ENCODE data around the gene PCDH9. TPM values are rescaled to one million over a fixed set of nuclear protein-coding genes. Genes with fewer than 3 reads are reported as not detected.
"Not testable (repeated sequence)": the region's sequence is repeated elsewhere in the genome, so short reads cannot be mapped to it uniquely, and the experiment has no call there.

Gene PCDH9
- total and polyA plus RNA-seq, 4 experiments from 2014 or later, result 0.08 to 0.18 (median 0.14) TPM

DNA sequence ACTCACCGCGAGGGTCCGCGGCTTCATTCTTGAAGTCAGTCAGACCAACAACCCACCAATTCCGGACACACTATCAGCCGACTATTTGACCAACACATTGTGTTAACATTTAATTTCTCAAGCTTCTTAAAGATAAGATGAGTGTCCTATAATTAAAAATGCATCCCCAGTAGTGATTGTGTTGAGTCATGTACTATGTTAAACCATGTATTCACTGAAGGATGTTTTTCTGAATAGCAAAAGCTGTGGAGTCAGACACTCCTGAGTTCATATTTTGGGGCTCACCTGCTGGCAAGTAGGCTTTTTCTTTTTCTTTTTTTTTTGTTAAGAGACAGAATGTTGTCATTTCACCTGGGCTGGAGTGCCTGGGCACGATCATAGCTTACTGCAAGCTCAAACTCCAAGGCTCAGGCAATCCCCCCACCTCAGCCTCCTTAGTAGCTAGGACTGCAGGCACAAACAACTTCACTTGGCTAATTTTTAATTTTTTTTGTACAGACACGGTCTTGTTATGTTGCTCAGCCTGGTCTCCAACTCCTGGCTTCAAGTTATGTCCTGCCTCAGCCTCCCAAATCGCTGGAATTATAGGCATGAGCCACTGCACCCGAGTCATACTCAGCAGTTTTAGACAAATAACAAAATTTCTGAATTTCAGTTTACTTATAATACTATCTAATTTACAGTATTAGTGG lies 606.9 kb downstream of the PCDH9 start:
- H3K36me3 Mint-ChIP-seq, result no peaks in the 10 kb centered on the region
- H3K27ac Mint-ChIP-seq, result no peak overlapping the region
- H3K27me3 ChIP-seq (ENCODE audit: insufficient read depth, low read length), result no peaks in the 10 kb centered on the region
- H3K4me1 ChIP-seq (ENCODE audit: insufficient read depth, low read length), result no peaks in the 10 kb centered on the region
- H3K27me3 Mint-ChIP-seq, result no peaks in the 10 kb centered on the region
- H3K9me3 ChIP-seq (ENCODE audit: control insufficient read depth in 1 of 2, low read length in 2 of 2), result no peaks in the 10 kb centered on the region
- no peak overlapping the region for H3K4me3 Mint-ChIP-seq
- H3K4me1 Mint-ChIP-seq, result no peaks in the 10 kb centered on the region
- intact Hi-C loops (cut with micrococcal nuclease), result no loop called here
- H3K36me3 ChIP-seq (ENCODE audit: insufficient read depth, low read length), result no peaks in the 10 kb centered on the region
- peaks cover 0 to 11% (median 2%) of the 10 kb centered on the region in 8 donors for H3K9me3 Mint-ChIP-seq
- no peak overlapping the region for H3K4me3 ChIP-seq (ENCODE audit: low read length in 2 of 2)
- DNase-seq, result no peak
- ChIA-PET CTCF (ENCODE audit: partially characterized antibody) (no interaction called here), POLR2A (ENCODE audit: partially characterized antibody) (no interaction called here)
- no peak overlapping the region for H3K27ac ChIP-seq (ENCODE audit: low read depth, low read length)

DNA sequence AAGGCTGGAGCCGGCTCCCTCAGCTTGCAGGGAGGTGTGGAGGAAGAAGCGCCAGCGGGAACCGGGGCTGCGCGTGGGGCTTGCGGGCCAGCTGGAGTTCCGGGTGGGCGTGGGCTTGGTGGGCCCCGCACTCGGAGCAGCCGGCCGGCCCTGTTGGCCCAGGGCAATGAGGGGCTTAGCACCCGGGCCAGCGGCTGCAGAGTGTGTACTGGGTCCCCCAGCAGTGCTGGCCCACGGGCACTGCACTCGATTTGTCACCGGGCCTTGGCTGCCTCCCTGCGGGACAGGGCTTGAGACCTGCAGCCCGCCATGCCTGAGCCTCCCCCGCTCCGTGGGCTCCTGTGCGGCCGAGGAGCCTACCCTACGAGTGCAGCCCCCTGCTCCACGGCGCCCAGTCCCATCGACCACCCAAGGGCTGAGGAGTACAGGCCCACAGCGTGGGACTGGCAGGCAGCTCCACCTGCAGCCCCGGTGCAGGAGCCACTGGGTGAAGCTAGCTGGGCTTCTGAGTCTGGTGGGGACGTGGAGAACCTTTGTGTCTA lies 608.2 kb downstream of the PCDH9 start:
- H3K4me3 Mint-ChIP-seq; H3K27ac ChIP-seq (ENCODE audit: low read depth, low read length); H3K36me3 ChIP-seq (ENCODE audit: insufficient read depth, low read length); H3K4me3 ChIP-seq (ENCODE audit: low read length in 2 of 2); H3K36me3 Mint-ChIP-seq; DNase-seq; H3K27me3 ChIP-seq (ENCODE audit: insufficient read depth, low read length); H3K27me3 Mint-ChIP-seq; H3K27ac Mint-ChIP-seq; H3K9me3 ChIP-seq (ENCODE audit: control insufficient read depth in 1 of 2, low read length in 2 of 2); POLR2A ChIA-PET (ENCODE audit: partially characterized antibody); intact Hi-C loops (cut with micrococcal nuclease); H3K4me1 Mint-ChIP-seq; CTCF ChIA-PET (ENCODE audit: partially characterized antibody); H3K4me1 ChIP-seq (ENCODE audit: insufficient read depth, low read length): not testable (repeated sequence)
- H3K9me3 Mint-ChIP-seq, result peaks cover 0 to 11% (median 3%) of the 10 kb centered on the region in 8 donors

DNA sequence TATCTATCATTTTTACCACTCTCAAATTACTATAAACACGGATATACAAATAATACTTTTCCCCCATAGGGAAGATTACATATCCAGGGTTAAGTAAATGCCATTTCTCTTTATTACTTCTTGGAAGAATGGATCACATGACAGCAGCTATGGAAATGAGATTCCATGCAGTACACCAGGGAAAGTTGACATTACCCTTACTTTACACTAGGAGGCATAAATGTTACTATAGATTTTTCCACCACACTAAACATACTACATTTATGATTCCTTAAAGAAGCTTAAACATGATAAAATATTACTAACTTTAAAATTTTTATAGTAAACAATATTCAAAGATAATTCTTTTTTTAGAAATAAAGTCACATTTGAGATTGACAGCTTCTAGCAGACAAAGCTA lies 611.4 kb downstream of the PCDH9 start:
- DNase-seq, result no peak
- H3K4me3 Mint-ChIP-seq, result no peak overlapping the region
- peaks cover 0 to 13% (median 7%) of the 10 kb centered on the region in 8 donors for H3K9me3 Mint-ChIP-seq
- Histone ChIP-seq H3K36me3 (ENCODE audit: insufficient read depth, low read length) (no peaks in the 10 kb centered on the region), H3K4me1 (ENCODE audit: insufficient read depth, low read length) (no peaks in the 10 kb centered on the region), H3K27ac (ENCODE audit: low read depth, low read length) (no peak overlapping the region), H3K27me3 (ENCODE audit: insufficient read depth, low read length) (no peaks in the 10 kb centered on the region), H3K4me3 (ENCODE audit: low read length in 2 of 2) (no peak overlapping the region), H3K9me3 (ENCODE audit: control insufficient read depth in 1 of 2, low read length in 2 of 2) (no peaks in the 10 kb centered on the region)
- no peaks in the 10 kb centered on the region for H3K4me1 Mint-ChIP-seq
- intact Hi-C loops (cut with micrococcal nuclease), result no loop called here
- H3K27ac Mint-ChIP-seq, result no peak overlapping the region
- H3K27me3 Mint-ChIP-seq, result no peaks in the 10 kb centered on the region
- no peaks in the 10 kb centered on the region for H3K36me3 Mint-ChIP-seq
- CTCF ChIA-PET (ENCODE audit: partially characterized antibody), result no interaction called here
- POLR2A ChIA-PET (ENCODE audit: partially characterized antibody), result no interaction called here

DNA sequence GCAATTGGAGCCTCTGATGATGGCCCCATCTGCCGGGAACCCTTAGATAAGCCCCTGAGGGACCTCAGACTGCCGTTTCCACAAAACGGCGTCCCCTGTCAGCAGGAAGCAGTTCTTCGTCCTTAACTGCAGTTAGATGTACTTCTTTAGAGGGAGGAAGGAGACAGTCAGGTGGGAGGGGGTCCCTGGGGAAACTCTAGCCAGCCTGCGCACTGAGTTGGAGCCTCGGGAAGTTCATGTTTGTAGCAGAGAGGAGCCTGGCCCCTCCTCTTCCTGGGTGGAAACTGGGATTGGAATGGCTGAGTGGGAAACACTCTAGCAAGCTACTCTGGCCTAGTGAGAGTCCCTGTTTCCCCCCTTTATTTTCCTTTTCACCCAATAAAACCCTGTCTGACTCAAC lies 612.4 kb downstream of the PCDH9 start:
- H3K27me3 Mint-ChIP-seq, result no peaks in the 10 kb centered on the region
- POLR2A ChIA-PET (ENCODE audit: partially characterized antibody), result no interaction called here
- no peak overlapping the region for H3K27ac Mint-ChIP-seq
- H3K4me3 ChIP-seq (ENCODE audit: low read length in 2 of 2), result no peak overlapping the region
- H3K9me3 Mint-ChIP-seq, result peaks cover 0 to 13% (median 7%) of the 10 kb centered on the region in 8 donors
- no peak overlapping the region for H3K27ac ChIP-seq (ENCODE audit: low read depth, low read length)
- CTCF ChIA-PET (ENCODE audit: partially characterized antibody), result no interaction called here
- no peaks in the 10 kb centered on the region for H3K4me1 Mint-ChIP-seq
- intact Hi-C loops (cut with micrococcal nuclease), result no loop called here
- H3K4me1 ChIP-seq (ENCODE audit: insufficient read depth, low read length), result no peaks in the 10 kb centered on the region
- DNase-seq, result no peak
- no peaks in the 10 kb centered on the region for H3K27me3 ChIP-seq (ENCODE audit: insufficient read depth, low read length)
- H3K9me3 ChIP-seq (ENCODE audit: control insufficient read depth in 1 of 2, low read length in 2 of 2), result no peaks in the 10 kb centered on the region
- H3K4me3 Mint-ChIP-seq, result no peak overlapping the region
- no peaks in the 10 kb centered on the region for H3K36me3 Mint-ChIP-seq
- no peaks in the 10 kb centered on the region for H3K36me3 ChIP-seq (ENCODE audit: insufficient read depth, low read length)

DNA sequence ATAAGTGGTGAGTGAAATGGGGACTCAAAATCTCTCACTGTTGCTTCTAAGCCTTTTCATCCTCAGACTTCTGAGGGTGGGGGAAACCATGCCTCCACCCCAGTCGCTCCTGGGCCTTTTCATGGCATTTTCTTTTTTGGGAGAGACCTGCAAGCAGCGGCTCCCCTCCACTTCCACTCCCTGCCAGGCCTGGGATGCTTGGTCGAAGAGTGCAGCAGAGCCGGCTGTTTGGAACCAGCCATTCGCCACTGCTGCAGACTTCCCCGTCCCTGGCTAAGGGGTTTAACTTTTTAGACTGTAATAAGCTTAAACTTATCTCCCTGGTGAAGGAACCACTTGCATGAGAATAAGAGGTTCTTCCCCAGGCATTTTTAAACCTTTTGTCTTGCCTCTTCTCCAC lies 617.2 kb downstream of the PCDH9 start:
- no peak overlapping the region for H3K4me3 Mint-ChIP-seq
- H3K27ac ChIP-seq (ENCODE audit: low read depth, low read length), result no peak overlapping the region
- no peaks in the 10 kb centered on the region for H3K36me3 ChIP-seq (ENCODE audit: insufficient read depth, low read length)
- ChIA-PET POLR2A (ENCODE audit: partially characterized antibody) (no interaction called here), CTCF (ENCODE audit: partially characterized antibody) (no interaction called here)
- H3K9me3 ChIP-seq (ENCODE audit: control insufficient read depth in 1 of 2, low read length in 2 of 2), result no peaks in the 10 kb centered on the region
- H3K27me3 ChIP-seq (ENCODE audit: insufficient read depth, low read length), result no peaks in the 10 kb centered on the region
- H3K27ac Mint-ChIP-seq, result no peak overlapping the region
- DNase-seq, result no peak
- H3K4me1 ChIP-seq (ENCODE audit: insufficient read depth, low read length), result no peaks in the 10 kb centered on the region
- H3K27me3 Mint-ChIP-seq, result no peaks in the 10 kb centered on the region
- H3K4me3 ChIP-seq (ENCODE audit: low read length in 2 of 2), result no peak overlapping the region
- H3K9me3 Mint-ChIP-seq, result peaks cover 0 to 11% (median 3%) of the 10 kb centered on the region in 8 donors
- no peaks in the 10 kb centered on the region for H3K36me3 Mint-ChIP-seq
- intact Hi-C loops (cut with micrococcal nuclease), result no loop called here
- H3K4me1 Mint-ChIP-seq, result no peaks in the 10 kb centered on the region

DNA sequence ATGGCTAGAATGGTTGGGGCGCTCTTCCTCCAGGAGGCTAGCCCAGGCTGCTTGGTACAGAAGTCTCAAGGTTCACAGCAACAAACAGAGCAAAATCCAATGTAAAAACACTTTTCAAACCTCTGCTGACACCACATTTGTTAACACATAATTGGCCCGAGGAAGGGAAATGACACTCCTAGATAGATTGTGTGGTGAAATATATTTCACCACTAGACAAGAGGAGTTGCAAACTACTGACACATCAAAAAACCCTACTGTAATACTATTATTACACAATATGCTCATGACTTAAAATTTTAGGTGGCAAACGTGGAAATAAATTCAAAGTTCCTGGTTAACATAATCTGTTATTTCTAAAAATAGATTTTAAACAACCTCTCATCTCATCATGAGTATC lies 643.6 kb downstream of the PCDH9 start:
- Histone ChIP-seq H3K27me3 (ENCODE audit: insufficient read depth, low read length) (no peaks in the 10 kb centered on the region), H3K27ac (ENCODE audit: low read depth, low read length) (no peak overlapping the region), H3K4me3 (ENCODE audit: low read length in 2 of 2) (no peak overlapping the region), H3K4me1 (ENCODE audit: insufficient read depth, low read length) (no peaks in the 10 kb centered on the region), H3K9me3 (ENCODE audit: control insufficient read depth in 1 of 2, low read length in 2 of 2) (no peaks in the 10 kb centered on the region), H3K36me3 (ENCODE audit: insufficient read depth, low read length) (no peaks in the 10 kb centered on the region)
- Mint-ChIP-seq H3K4me3 (no peak overlapping the region), H3K36me3 (no peaks in the 10 kb centered on the region), H3K27me3 (no peaks in the 10 kb centered on the region), H3K27ac (no peak overlapping the region), H3K4me1 (no peaks in the 10 kb centered on the region), H3K9me3 (peaks cover 0 to 12% (median 5%) of the 10 kb centered on the region in 8 donors)
- POLR2A ChIA-PET (ENCODE audit: partially characterized antibody), result no interaction called here
- intact Hi-C loops (cut with micrococcal nuclease), result no loop called here
- no peak for DNase-seq
- CTCF ChIA-PET (ENCODE audit: partially characterized antibody), result no interaction called here

DNA sequence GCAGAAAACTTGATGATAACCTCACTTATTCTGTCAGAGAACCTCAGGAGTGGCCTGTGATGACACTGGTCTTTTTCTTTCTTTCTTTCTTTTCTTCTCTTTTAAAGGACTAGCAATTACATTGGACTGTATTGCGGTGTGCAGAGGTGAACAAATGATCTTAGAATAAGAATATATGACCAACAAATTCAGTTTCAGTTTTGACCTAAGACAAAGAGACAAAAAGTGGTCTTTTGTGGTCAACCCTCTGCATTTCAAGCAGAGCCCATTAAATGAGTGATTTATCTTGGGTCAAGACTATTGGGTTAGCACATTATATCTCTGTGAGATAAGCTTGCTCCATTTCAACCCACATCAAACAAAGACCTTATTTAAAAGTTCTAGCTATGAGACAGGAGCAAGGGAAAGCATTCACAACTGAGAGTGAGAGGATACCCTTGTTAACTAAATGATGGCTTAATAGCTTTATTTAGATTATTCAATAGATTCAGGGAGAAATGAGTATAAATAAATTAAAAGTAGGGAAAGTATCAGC lies 644.4 kb downstream of the PCDH9 start:
- Histone ChIP-seq H3K36me3 (ENCODE audit: insufficient read depth, low read length) (no peaks in the 10 kb centered on the region), H3K27me3 (ENCODE audit: insufficient read depth, low read length) (no peaks in the 10 kb centered on the region), H3K9me3 (ENCODE audit: control insufficient read depth in 1 of 2, low read length in 2 of 2) (no peaks in the 10 kb centered on the region), H3K4me1 (ENCODE audit: insufficient read depth, low read length) (no peaks in the 10 kb centered on the region), H3K4me3 (ENCODE audit: low read length in 2 of 2) (no peak overlapping the region), H3K27ac (ENCODE audit: low read depth, low read length) (no peak overlapping the region)
- H3K4me1 Mint-ChIP-seq, result no peaks in the 10 kb centered on the region
- no peak overlapping the region for H3K4me3 Mint-ChIP-seq
- H3K9me3 Mint-ChIP-seq, result peaks cover 0 to 12% (median 5%) of the 10 kb centered on the region in 8 donors
- DNase-seq, result no peak
- H3K27me3 Mint-ChIP-seq, result no peaks in the 10 kb centered on the region
- H3K27ac Mint-ChIP-seq, result no peak overlapping the region
- intact Hi-C loops (cut with micrococcal nuclease), result no loop called here
- ChIA-PET CTCF (ENCODE audit: partially characterized antibody) (no interaction called here), POLR2A (ENCODE audit: partially characterized antibody) (no interaction called here)
- H3K36me3 Mint-ChIP-seq, result no peaks in the 10 kb centered on the region

All from CD4-positive, alpha-beta memory T cell (primary cell).